Brain pericyte (primary cell): ENCODE data around the gene F12.
A peak's percentile ranks its signal among the peaks of the same experiment; 100 is the strongest.
"Not testable (repeated sequence)": the region's sequence is repeated elsewhere in the genome, so short reads cannot be mapped to it uniquely, and the experiment has no call there.

Experiments
- DNase-seq: peaks from one replicate; pipeline ENCODE4 v3.0.0-alpha.2; 2012; ENCODE audit warnings: low read depth, low spot score

Gene F12

DNA sequence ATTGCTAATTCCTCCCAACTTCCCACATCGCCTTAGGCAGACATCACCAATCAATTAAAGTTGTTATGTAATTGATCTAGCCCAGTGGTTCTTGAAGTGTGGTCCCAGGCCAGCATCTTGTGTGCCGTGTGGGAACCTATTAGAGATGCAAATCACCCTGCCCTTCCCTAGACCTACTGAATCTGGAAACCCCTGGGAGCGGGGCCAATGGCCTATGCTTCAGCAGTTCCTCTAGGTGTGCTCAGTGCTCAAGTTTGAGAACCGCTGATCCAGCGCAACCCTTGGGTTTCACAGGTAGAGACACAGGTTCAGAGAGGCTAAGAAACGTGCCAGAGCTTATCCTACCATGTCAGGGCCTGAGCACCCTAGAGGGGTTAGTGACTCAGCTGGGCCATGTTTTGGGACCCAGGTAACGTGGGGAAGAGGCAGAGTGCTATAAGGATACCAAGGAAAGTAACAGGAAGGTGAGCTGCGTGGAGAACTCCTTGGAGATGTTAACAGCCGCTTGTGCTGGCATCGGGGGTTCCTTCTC is 20.8 kb downstream of the F12 start:
- no peak for DNase-seq

DNA sequence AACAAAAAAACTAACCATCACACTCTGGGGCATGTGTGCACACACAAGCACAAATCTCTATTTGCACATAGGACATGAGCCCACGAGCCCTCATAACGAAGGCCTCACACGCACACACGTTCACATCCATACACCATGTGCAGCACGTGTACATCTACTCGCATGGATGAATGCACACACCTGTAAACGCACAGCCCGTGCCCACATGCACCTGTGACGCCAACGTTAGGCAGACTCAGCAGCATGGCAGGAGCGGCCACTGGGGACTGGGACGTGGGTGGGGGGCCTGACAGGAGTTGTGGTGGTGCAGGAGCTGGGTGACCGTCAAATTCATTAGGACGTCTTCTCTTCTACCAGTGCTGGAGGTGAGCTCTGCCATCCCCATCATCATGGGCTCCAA is 22.0 kb downstream of the F12 start:
- DNase-seq, result no peak

DNA sequence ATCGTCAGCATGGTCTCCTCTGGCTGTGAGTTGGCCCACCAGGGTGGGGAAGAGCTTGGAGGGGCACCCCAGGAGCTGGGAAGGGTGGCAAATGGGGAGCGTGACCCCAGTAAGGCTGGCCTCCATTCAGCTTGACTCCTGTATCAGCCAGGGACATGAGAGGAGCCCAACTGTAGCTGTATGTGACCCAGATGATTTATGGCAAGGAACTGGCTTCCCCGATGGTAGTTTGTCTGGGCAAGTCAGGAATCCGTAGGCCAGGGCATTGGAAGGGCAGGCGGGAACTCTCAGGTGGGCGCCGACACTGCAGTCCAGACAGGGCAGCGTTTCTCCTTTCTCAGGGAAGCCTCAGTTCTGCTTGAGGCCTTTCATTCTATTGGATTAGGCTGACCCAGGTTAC is 22.8 kb downstream of the F12 start:
- no peak for DNase-seq

DNA sequence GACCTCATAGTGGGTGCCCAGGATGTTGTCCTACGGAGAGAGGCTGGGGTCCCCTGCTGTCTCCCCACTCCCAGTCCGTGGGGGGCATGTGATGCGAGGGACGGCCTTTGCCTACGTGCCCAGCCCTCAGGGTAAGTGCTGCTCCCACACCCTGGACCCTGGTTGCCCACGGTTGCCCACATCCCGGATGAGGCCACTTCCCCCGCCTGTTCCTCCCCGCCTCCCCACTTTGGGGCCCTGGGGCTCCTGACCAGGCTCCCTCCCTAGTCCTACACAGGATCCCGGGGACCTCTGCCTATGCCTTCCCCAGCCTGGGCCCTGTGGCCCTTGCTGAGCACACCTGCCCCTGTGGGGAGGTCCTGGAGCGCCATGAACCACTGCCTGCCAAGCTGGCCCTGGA is 23.6 kb downstream of the F12 start:
- DNase-seq, result no peak

DNA sequence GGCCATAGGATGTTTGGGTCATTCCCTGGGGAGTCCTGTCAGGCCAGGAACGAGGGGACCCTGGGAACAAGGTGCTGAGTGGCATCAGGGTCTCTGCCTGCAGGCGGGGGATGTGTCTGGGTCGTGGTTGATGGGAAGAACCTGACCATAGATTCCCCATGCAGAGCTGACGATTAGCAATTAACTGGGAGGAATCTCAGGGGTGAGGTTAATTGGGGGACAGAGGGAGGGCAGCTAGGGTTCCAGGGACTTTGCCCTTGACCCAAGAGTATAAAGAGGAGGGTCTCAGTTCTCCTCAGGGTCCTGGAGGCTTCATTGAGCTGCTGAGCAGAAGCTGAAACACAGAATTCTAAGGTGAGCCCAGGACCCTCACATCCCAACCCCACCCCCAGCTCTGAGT is 25.2 kb downstream of the F12 start, which contains the start of gene SLC34A1:
Gene SLC34A1, plus strand, starts transcription at position 301 of the 400 bp plus-strand sequence. CDS start 1,308 bp downstream, outside the sequence.
- DNase-seq, result no peak

DNA sequence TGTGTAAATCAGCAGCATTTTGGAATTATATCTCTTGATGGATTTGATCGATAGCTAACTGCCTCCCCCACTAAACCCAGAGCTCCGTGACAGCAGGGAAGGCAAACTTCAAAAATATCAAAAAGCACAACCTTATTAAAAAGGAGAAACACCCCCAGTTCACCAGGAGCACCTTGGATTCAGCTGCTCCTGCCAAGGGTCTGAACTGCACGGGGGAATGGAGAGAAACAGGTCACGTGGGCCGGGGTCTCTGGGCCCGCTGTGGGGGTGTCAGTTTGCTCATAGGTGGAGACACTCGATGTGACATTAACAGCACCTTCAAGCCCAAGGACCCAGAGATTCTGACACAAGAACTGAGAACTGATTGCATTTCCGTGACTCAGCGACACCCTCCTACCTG is 26.2 kb downstream of the F12 start:
- no peak for DNase-seq

DNA sequence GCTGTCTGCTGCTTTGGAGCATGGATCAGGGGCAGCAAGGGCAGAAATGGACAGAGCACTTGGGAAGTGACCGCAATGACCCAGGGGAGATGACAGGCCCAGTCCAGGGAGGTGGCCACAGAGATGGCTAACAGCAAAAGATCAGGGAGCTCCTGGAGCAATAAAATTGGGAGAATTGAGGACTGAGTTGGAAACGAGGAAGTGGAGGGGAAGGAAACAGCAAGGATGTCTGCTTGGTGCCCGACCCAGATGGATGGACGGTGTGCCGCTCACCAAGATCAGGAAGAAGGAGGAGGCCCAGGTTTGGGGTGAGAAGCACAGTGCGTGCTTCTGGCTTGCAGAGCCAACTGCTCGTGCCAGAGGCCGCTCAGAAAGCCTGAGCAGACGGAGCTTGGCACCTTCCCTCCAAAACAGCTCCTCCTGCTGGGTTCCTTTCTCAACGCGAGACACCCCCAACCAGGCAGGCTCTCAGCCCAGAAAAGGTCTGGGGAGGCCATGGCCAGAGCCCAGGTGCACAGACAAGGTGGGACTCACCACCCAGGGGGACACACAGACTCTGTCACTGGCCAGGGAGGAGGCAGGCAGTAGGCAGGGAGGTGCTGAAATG is 26.8 kb downstream of the F12 start:
- DNase-seq, result no peak

DNA sequence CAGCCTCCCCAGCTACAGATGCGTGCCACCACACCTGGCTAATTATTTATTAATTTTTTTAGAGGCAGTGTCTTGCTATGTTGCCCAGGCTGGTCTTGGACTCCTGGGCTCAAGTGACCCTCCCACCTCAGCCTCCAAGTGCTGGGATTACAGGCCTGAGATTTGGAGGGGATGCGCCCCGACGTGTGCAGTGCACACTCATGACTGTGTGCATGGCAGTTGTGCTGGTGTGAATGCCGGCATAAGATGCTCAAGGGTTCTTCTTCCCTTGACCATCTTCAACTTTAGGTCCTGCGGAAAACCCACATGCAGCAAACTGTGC is 28.6 kb downstream of the F12 start:
- DNase-seq, result no peak

DNA sequence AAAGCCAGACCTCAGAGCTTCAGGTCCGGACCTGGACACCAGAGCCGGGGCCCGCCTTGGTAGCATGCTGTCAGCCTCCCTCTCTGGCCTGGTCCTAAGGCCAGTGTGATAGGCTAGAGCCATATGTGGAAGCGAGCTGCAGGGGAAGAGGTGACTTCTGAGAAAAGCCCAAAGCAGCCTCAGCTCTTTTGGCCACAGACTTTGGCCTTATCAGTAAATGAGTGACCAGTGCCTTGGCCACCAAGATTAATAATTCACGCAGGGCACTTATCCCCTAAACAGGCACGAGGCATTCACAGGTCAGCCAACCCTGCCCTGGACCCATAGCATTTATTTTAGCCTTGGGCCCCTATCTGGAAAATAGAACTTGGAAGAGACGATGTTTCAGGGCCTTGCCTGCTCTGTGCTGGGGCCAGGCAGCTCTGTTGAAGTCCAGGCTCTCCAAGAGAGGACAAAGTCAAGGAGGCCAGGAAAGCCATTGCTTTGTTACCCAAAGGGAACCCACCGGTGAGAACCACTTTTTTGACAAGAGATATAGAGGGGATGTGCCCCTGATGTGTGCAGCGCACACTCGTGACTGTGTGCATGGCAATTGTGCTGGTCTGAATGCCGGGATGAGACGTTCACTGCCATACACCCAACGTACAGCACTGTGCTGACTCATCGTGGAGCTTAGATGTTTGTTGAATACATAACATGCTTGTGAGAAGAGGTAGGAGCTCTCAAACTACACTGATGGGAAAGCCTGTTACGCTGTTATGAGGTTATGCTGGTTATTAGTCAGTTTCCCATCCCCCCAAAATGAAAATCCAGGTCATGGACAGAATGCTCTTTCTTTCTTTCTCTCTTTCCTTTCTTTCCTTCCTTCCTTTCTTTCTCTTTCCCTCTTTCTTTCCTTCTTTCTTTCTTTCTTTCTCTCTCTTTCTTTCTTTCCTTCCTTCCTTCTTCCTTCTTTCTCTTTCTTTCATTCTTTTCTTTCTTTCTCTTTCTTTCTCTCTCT is 30.2 kb downstream of the F12 start:
- no peak for DNase-seq

DNA sequence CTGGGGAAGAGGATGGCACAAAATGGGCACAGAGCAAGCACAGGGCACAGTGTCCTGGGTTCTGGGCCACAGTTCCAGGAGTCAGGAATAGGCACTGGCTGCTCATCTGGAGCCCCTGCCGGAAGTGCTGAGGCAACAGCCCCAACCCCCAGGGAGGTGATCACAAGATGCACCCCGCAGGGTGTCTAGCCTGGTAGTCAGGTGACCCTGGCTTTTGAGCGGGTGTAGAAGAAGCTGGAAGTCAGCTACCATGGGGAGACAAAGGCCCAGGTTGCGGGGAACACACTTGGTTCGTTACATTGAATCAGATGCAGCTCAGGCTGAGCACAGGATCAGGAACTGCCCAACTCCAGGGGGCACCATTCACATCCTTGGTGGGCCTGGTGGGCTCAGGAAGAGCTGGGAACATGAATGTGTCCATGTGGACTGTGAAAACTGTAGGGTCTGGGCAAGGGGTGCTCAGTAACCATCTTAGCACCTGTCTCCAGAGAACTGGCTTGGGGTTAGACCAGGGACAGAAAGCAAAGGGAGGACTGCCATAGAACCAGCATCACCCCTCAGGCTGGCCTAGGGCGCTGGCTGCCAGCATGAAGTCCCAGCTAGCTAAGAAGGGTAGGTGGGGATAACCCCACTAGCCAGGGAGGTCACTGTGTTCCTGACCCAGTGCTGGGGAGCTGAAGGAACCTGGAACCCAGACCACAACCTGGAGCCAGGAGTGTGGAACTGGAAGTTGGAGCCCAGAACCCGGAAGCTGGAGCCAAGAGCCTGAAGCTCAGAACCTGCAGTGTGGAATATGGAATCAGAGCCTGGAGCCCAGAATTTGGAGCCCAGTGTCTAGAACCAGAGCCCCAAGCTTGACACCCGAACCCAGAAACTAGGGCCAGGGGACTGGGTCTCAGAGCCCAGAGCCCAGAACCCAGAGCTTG is 31.2 kb downstream of the F12 start:
- no peak for DNase-seq

DNA sequence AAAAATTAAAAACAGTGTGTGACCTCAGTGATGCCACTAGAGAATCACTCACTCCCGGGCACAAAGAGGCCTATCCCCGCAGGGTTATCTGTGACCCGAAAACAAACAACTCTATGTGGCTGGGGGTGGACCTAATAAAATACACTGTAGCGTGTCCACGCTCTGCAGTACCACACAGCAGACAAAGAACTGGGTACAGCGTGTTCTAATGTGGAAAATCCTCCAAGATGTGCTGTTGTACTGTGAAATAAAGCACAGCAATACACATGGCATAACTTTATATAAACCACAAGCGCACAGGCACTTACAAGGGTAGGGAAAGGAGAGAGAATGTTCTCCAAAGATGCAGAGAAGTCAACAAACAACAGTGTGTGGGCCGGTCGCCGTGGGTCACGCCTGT is 33.3 kb downstream of the F12 start:
- no peak for DNase-seq

DNA sequence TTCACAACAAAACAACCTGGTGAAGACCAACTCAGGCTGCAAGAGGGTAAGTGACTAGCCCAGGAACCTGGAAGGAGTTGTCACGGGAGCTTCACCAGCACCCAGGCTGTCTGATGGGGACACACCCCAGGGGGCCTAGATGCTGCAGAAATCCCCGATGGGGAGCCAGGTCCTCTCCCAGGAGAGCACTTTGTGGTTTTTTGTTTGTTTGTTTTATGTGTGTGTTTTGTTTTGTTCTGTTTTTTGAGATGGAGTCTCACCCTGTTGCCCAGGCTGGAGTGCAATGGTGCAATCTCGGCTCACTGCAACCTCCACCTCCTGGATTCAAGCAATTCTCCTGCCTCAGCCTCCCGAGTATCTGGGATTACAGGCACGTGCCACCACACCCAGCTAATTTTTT is 33.8 kb downstream of the F12 start:
- DNase-seq, result not testable (repeated sequence)

DNA sequence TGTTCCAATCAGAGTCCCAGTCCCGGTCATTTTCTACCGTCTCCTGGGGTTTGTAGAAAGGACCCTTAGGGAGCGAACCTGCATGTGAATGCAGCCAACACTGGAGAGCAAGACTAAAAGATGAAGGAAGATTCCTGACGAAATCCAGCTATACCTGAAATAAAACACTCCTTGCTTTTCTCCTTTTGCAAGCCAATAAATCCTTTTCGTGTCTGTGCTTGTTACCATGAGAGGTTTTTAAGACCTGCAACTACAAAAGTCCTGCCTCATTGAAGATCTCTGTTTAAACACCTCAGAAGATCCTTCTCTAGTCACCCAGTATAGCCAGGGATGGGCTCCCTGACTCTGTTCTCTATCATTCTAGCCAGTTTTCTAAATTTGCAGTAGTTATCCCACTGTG is 35.2 kb downstream of the F12 start:
- DNase-seq, result no peak

DNA sequence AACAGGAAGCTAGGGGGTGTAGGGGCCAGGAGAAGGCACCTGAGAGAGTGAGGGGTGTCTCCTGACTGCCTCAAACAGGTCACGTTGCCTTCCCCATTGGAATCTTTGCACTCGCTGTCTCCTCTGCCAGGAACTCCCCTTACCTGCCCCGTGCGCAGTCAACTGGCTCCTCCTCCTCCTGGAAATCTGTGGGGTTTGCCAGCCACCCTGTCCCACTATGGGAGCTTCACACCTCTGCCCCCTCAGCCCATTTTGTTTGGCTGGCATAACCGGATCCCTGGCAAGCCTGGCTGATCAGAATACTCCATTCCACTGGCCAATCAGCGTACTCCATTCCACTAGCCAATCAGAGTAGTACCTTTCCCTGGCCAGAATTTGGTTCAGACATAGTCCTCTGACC is 35.6 kb downstream of the F12 start:
- no peak for DNase-seq

DNA sequence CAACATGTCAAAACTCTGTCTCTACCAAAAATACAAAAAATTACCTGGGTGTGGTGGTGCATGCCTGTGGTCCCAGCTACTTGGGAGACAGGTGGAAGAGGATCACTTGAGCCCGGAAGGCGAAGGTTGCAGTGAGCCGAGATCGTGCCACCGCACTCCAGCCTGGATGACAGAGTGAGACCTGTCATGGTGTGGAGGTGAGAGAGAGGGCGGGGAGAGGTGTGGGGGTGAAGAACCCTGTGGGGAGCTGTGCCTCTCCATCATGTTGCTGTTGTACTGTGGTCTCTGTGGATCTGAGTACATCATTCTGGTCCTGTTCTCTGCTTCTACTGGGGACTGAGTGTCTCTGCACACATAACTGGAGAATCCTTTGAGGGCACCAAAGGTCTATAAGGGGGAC is 36.5 kb downstream of the F12 start:
- no peak for DNase-seq

DNA sequence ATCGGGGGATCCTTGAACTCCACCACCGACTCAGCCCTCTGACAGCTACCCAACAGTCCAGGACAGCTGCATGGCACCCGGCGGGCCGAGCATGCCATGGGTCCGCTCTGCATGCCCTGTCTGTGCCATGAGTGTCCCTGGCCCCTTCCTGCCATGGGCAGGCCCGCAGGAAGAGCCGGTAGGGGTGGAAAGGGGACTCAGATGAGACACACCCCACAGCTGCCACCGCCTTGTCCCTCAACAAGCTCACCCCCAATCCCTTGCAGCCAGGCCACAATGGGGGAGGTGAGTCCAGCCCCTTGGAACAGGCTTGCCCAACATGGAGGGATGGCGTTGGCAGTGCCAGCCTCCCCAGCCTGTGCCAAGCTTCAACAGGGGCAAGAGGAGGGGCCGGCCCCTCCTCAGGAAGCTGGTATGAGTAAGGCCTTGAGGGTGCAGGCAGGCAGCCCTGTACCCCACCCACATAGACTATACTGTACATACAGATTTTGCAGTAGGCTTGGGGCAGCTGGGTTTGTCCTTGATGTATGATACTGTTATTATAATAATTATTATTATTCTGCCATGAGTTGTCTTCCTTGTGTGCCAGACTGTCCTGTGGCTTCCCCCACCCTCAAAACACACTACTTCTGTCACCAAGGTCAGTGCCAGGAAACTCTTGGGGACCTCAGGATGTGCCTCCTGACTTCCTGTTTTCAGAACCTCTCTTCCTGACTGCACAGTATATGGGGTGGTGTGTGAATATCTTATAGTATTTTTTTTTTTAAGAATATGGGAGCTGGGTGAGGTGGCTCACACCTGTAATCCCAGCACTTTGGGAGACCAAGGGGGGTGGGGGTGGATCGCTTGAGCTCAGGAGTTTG is 37.1 kb downstream of the F12 start:
- DNase-seq, result no peak

DNA sequence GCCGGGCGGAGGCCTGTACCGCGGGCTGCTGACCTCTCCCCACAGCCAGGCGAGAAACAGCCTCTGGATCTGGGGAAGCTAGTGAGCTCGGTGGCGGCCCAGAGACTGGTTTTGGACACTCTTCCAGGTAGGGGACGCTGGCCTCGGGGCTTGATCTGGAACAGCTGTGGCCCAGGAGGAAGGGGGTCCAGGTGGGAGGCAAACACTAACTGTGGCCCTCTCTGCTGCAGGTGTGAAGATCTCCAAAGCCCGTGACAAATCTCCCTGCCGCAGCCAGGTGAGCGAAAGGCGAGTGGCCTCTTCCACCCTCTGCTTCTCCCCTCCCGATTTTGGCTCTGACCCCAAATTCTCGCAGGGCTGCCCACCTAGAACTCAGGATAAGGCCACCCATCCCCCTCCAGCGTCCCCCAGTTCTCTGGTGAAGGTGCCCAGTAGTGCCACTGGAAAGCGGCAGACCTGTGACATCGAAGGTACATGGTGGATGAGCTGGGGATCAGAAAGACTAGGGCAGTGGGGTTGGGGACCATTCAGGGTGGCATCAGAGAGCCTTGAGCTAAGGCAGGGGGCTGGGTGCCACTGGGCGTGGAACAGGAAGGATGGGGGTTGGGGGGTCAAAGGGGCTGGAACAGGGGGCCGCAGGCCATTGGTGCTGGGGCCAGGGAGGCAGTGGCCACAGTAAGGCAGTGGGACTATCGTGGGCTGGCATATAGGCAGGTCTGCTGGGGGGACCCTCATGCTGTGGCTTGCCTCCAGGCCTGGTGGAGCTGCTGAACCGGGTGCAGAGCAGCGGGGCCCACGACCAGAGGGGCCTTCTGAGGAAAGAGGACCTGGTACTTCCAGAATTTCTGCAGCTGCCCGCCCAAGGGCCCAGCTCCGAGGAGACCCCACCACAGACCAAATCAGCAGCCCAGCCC is 38.0 kb downstream of the F12 start:
- no peak for DNase-seq

DNA sequence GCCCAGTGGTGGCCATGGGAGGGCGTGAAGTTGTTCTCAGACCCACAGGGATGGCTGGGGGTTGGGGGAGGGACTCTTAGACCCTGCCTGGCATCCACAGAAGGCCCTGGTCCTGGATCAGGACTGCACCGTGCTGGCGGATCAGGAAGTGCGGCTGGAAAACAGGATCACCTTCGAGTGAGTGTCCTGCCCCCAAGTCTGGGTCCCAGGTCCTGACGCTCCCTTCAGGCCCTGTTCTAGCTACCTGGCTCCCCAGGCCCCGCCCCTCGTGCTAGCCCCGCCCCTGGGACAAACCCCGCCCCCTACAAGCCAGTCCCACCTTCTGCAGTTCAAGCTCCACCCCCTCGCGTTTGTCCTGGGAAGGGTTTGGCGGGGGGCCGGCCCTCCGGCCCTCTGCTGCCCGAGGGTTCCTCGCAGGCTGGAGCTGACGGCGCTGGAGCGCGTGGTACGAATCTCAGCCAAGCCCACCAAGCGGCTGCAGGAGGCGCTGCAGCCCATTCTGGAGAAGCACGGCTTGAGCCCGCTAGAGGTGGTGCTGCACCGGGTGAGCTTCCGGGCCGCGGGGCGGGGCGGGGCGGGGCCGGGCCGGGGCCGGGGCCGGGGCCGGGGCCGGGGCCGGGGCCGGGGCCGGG is 38.8 kb downstream of the F12 start:
- DNase-seq, result peak; percentile 57
